Stimulated activated CD4-positive, alpha-beta T cell treated with anti-CD3 and anti-CD28 coated beads, Interleukin-1b, Interleukin-23, amount 100 ng/mL, for 48 hours (primary cell): ENCODE results near the gene RFNG.

Source experiments
- DNase-seq: peaks from one replicate; pipeline ENCODE4 v3.0.0-alpha.2; 2020

The RFNG gene

GRCh38 chr17:81998691-81999438 is 52.7 kb downstream of the RFNG start:
- no peak for DNase-seq

GRCh38 chr17:81998212-81998611 is 53.4 kb downstream of the RFNG start:
- DNase-seq = no peak
